ENCODE data around the gene ROS1.
"Not testable (repeated sequence)": the region's sequence is repeated elsewhere in the genome, so short reads cannot be mapped to it uniquely, and the experiment has no call there.

Gene ROS1

GRCh38 chr6:117375446-117375845 is 50.3 kb downstream of the ROS1 start:
- DNase-seq = no peak

- no peak for DNase-seq
Observed at GRCh38 chr6:117373211-117373813, 52.4 kb downstream of the ROS1 start.

GRCh38 chr6:117372289-117372688 is 53.5 kb downstream of the ROS1 start:
- DNase-seq = not testable (repeated sequence)

- DNase-seq = no peak
Observed at GRCh38 chr6:117371492-117371891, 54.2 kb downstream of the ROS1 start.

GRCh38 chr6:117359581-117359980 is 66.2 kb downstream of the ROS1 start:
- DNase-seq = no peak

GRCh38 chr6:117354671-117355070 is 71.1 kb downstream of the ROS1 start:
- DNase-seq = no peak

- no peak for DNase-seq
Observed at GRCh38 chr6:117352466-117353081, 73.2 kb downstream of the ROS1 start.

- no peak for DNase-seq
Observed at GRCh38 chr6:117351521-117351920, 74.2 kb downstream of the ROS1 start.

GRCh38 chr6:117346142-117346930 is 79.4 kb downstream of the ROS1 start:
- DNase-seq = peak; percentile 42

- no peak for DNase-seq
Observed at GRCh38 chr6:117345292-117345610, 80.5 kb downstream of the ROS1 start.

- peak; percentile 21 for DNase-seq
Observed at GRCh38 chr6:117344444-117345291, 81.1 kb downstream of the ROS1 start.

- DNase-seq = no peak
Observed at GRCh38 chr6:117338567-117338966, 87.2 kb downstream of the ROS1 start.

GRCh38 chr6:117329926-117330325 is 95.8 kb downstream of the ROS1 start:
- DNase-seq = no peak

- DNase-seq = no peak
Observed at GRCh38 chr6:117328500-117328899, 97.2 kb downstream of the ROS1 start.

- DNase-seq = no peak
Observed at GRCh38 chr6:117328005-117328389, 97.7 kb downstream of the ROS1 start.

GRCh38 chr6:117327149-117328004 is 98.4 kb downstream of the ROS1 start:
- no peak for DNase-seq

GRCh38 chr6:117326396-117326795 is 99.3 kb downstream of the ROS1 start:
- DNase-seq = no peak

- peak; percentile 8 for DNase-seq
Observed at GRCh38 chr6:117317261-117317660, 108.5 kb downstream of the ROS1 start.

GRCh38 chr6:117311726-117312125 is 114.0 kb downstream of the ROS1 start:
- no peak for DNase-seq

- no peak for DNase-seq
Observed at GRCh38 chr6:117311310-117311709, 114.4 kb downstream of the ROS1 start.

- no peak for DNase-seq
Observed at GRCh38 chr6:117309611-117310010, 116.1 kb downstream of the ROS1 start.

- no peak for DNase-seq
Observed at GRCh38 chr6:117309069-117309468, 116.7 kb downstream of the ROS1 start.

Measured in hematopoietic multipotent progenitor cell treated with erythropoietin and hydrocortisone succinate and interleukin-3 and kit ligand, for 8 days (in vitro differentiated cells).